Activated T-helper 17 cell treated with anti-CD3 and anti-CD28 coated beads, Interleukin-2, amount 50 U/mL, for 72 hours (primary cell): ENCODE results near the gene MOV10L1. TPM values are rescaled to one million over a fixed set of nuclear protein-coding genes. Genes with fewer than 3 reads are reported as not detected.

Experiments used
- ATAC-seq: fragments of 150-1000 bp; cut with Tn5 transposase; replicated peaks from 2 replicates; pipeline ENCODE4 v1.10.0; 2021; ENCODE audit warnings: mild to moderate bottlenecking, moderate library complexity
- H3K27ac Mint-ChIP-seq: one replicate; pipeline ENCODE4 v1.8.0; 2022; ENCODE audit warnings: mixed read lengths
- H3K27me3 Mint-ChIP-seq: one replicate; pipeline ENCODE4 v1.8.0; 2022; ENCODE audit warnings: mixed read lengths
- H3K36me3 Mint-ChIP-seq: one replicate; pipeline ENCODE4 v1.8.0; 2022; ENCODE audit warnings: low read depth, mild to moderate bottlenecking, mixed read lengths
- H3K4me1 Mint-ChIP-seq: one replicate; pipeline ENCODE4 v1.8.0; 2022; ENCODE audit warnings: mixed read lengths
- H3K4me3 Mint-ChIP-seq: one replicate; pipeline ENCODE4 v1.8.0; 2022; ENCODE audit warnings: mild to moderate bottlenecking, mixed read lengths
- H3K9me3 Mint-ChIP-seq: one replicate; pipeline ENCODE4 v1.8.0; 2022; ENCODE audit warnings: mixed read lengths
- total RNA-seq, 2 donors: library from RNA; stranded (reverse); gene quantifications; one replicate each; pipeline ENCODE4 v1.2.3, GENCODE V29; 2022

MOV10L1 gene
- total RNA-seq, 2 donors from 2014 or later: not detected

GRCh38 chr22:50189849-50190181 is 100.0 kb downstream of the MOV10L1 start:
- peak overlapping the region; percentile 88 for H3K4me3 Mint-ChIP-seq
- H3K36me3 Mint-ChIP-seq: peaks cover 24% of the 10 kb centered on the region
- ATAC-seq: peak; percentile 0
- peaks cover 6% of the 10 kb centered on the region for H3K4me1 Mint-ChIP-seq
- H3K27me3 Mint-ChIP-seq: no peaks in the 10 kb centered on the region
- no peaks in the 10 kb centered on the region for H3K9me3 Mint-ChIP-seq
- H3K27ac Mint-ChIP-seq: peak overlapping the region; percentile 89

GRCh38 chr22:50190182-50190940 is 100.6 kb downstream of the MOV10L1 start:
- Mint-ChIP-seq H3K27ac (peak overlapping the region; percentile 93), H3K4me1 (peaks cover 6% of the 10 kb centered on the region), H3K4me3 (peak overlapping the region; percentile 88), H3K36me3 (peaks cover 30% of the 10 kb centered on the region), H3K9me3 (no peaks in the 10 kb centered on the region), H3K27me3 (no peaks in the 10 kb centered on the region)
- peak; percentile 63 for ATAC-seq

DNA sequence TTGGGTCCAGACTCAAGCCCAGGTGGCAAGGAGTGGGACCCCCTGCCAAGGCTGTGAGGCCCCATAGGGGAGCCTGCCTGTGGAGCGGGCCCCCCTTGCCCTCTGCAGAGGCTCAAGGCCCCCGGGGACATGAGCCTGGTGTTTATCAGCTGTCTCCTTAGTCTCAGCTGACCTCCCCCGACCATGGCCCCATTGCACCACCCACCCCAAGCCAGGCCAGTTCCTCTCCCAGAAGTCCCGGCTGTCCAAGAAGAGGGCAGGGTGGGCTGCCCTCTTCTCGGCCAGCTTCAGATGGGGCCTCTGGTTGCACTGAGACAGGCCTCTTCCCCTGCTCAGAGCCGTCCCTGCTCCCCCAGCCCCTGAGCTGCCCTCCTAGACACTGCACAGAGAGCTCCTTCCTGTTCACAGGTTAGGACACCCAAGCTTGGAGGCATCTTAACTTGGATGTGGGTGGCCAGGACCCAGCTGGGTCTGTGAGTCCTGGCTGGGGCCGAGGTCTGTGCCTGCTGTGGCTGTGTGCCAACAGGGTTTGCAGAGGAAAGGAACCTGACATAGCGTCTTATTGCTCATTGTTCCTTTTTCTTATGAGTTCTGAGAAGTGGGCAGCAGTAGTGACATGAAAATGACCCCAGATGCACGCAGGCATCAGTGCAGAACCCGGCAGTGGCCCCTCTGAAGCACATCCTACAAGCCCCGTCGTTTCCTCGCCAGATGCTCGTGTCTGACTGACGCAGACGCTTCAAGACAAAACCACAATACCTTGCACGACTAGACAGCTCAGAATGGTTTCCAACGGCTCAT is 101.3 kb downstream of the MOV10L1 start:
- H3K4me3 Mint-ChIP-seq: peak overlapping the region; percentile 88
- H3K4me1 Mint-ChIP-seq: peaks cover 6% of the 10 kb centered on the region
- peak overlapping the region; percentile 93 for H3K27ac Mint-ChIP-seq
- no peaks in the 10 kb centered on the region for H3K9me3 Mint-ChIP-seq
- ATAC-seq: peak; percentile 71
- peaks cover 37% of the 10 kb centered on the region for H3K36me3 Mint-ChIP-seq
- no peaks in the 10 kb centered on the region for H3K27me3 Mint-ChIP-seq

GRCh38 chr22:50192436-50193204 is 102.8 kb downstream of the MOV10L1 start:
- H3K27me3 Mint-ChIP-seq: no peaks in the 10 kb centered on the region
- no peak for ATAC-seq
- peaks cover 6% of the 10 kb centered on the region for H3K4me1 Mint-ChIP-seq
- H3K36me3 Mint-ChIP-seq: peaks cover 42% of the 10 kb centered on the region
- peak overlapping the region; percentile 88 for H3K4me3 Mint-ChIP-seq
- peak overlapping the region; percentile 93 for H3K27ac Mint-ChIP-seq
- H3K9me3 Mint-ChIP-seq: no peaks in the 10 kb centered on the region

DNA sequence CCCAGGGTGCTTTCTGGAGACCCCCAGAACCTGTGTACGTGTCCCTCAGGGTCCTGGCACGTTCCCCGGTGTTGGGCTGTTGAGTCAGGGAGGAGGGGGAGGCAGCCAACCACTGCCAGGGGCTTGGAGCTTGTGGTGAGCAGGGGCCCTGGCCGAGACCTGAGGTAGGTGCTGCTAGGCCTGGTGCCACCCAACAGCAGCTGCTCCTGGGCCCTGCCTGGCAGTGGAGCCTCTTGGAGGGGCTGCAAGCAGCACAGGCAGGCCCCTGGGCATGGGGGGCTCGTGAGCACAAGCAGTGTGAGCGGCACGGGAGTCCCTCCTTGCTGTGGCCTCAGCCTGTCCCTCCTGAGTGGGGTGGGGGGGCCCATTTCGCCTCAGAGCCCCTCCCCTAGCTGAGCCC is 103.8 kb downstream of the MOV10L1 start:
- H3K27ac Mint-ChIP-seq: no peak overlapping the region
- H3K9me3 Mint-ChIP-seq: no peaks in the 10 kb centered on the region
- peaks cover 42% of the 10 kb centered on the region for H3K36me3 Mint-ChIP-seq
- H3K4me1 Mint-ChIP-seq: peaks cover 6% of the 10 kb centered on the region
- H3K4me3 Mint-ChIP-seq: no peak overlapping the region
- no peak for ATAC-seq
- no peaks in the 10 kb centered on the region for H3K27me3 Mint-ChIP-seq

DNA sequence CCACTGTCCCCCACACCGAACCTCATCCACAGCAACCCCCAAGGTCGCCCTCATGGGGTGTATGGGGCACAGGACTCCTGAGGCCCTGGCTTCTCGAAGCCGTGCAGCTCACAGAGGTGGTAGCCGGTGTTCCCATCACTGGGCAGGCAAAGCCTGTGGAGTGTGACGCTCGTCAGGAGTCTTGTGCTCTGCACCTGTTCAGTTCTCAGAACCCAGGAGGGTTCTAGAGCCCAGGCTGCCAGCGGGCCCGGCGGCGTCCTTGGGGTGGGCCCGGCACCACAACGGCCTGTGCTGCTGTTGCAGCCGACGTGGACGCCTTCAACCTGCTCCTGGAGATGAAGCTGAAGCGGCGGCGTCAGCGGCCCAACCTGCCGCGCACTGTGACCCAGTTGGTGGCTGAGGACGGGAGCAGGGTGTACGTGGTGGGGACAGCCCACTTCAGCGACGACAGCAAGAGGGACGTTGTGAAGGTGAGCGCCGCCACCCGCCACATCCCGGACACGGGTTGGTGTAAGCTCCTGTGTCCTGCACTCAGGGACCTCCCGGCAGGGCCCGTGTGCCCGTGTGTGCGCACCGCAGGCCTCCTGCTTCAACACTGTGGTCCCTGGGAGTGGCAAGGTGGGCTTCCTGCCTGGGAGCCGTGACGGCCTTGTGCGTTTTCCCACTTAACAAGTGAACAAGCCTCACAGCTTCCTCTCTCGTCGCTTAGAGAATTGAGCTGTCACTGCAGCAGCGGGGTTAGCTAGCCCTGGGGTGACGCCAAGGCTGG is 104.4 kb downstream of the MOV10L1 start:
- Mint-ChIP-seq H3K4me1 (peaks cover 6% of the 10 kb centered on the region), H3K27me3 (no peaks in the 10 kb centered on the region), H3K36me3 (peaks cover 46% of the 10 kb centered on the region), H3K9me3 (no peaks in the 10 kb centered on the region), H3K27ac (no peak overlapping the region), H3K4me3 (no peak overlapping the region)
- ATAC-seq: no peak

GRCh38 chr22:50196256-50196655 is 106.5 kb downstream of the MOV10L1 start:
- Mint-ChIP-seq H3K27me3 (no peaks in the 10 kb centered on the region), H3K36me3 (peaks cover 47% of the 10 kb centered on the region), H3K4me1 (peaks cover 4% of the 10 kb centered on the region), H3K9me3 (no peaks in the 10 kb centered on the region), H3K4me3 (no peak overlapping the region), H3K27ac (no peak overlapping the region)
- ATAC-seq: no peak

DNA sequence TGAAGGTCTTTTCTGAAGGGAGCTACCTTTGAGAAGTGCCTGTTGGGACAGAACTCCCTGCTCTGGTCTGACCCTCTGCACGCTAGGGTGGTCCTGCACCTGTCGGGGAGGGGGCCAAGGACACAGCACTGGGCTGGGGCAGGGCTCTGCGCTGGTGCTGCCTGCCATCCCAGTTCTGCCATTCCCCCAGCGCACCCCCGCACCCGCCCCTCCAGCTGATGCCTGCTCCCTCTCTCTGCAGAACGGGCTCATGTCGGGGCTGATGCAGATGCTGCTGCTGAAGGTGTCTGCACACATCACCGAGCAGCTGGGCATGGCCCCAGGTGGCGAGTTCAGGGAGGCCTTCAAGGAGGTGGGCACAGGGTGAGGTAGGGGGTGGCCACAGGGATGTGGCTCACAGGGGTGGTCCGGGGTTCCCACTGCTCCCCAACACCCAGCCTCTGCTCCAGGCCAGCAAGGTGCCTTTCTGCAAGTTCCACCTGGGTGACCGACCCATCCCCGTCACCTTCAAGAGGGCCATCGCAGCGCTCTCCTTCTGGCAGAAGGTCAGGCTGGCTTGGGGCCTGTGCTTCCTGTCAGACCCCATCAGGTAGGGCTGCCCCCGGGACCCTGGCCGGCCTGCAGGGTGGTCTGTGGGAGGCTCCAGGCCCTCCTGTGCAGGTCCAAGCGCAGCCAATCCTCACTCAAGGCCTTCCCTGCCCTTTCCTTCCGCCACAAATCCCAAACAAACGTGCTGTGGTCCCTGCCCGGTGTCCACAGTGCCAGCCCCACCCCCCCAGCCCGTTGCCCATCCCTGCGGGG is 107.4 kb downstream of the MOV10L1 start:
- ATAC-seq: no peak
- Mint-ChIP-seq H3K27me3 (no peaks in the 10 kb centered on the region), H3K4me3 (no peak overlapping the region), H3K27ac (no peak overlapping the region), H3K36me3 (peaks cover 38% of the 10 kb centered on the region), H3K9me3 (no peaks in the 10 kb centered on the region), H3K4me1 (peaks cover 3% of the 10 kb centered on the region)

DNA sequence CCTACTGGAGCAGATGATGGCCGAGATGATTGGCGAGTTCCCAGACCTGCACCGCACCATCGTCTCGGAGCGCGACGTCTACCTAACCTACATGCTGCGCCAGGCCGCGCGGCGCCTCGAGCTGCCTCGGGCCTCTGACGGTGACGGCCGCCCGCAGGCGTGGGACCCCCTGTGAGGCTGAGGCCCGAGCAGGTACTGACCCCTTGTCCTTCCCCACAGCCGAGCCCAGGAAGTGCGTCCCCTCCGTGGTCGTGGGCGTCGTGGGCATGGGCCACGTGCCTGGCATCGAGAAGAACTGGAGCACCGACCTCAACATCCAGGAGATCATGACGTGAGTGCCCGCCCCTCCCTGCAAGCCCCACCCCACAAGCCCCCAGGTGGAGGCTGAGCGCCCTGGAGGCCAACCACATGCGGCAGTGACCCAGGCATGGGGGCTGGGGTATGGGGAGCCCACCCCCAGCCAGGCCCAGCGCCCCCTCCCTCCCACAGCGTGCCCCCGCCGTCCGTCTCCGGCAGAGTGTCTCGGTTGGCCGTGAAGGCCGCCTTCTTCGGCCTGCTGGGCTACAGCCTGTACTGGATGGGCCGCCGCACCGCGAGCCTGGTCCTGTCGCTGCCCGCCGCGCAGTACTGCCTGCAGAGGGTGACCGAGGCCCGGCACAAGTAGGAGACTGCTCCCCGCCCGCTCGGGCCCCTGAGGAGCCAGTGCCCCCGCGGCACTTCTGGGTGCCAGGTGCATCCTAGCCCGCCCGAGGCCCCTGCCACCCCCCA is 108.2 kb downstream of the MOV10L1 start:
- Mint-ChIP-seq H3K36me3 (peaks cover 40% of the 10 kb centered on the region), H3K4me1 (peaks cover 3% of the 10 kb centered on the region), H3K27ac (no peak overlapping the region), H3K4me3 (no peak overlapping the region), H3K27me3 (no peaks in the 10 kb centered on the region), H3K9me3 (no peaks in the 10 kb centered on the region)
- ATAC-seq: no peak

DNA sequence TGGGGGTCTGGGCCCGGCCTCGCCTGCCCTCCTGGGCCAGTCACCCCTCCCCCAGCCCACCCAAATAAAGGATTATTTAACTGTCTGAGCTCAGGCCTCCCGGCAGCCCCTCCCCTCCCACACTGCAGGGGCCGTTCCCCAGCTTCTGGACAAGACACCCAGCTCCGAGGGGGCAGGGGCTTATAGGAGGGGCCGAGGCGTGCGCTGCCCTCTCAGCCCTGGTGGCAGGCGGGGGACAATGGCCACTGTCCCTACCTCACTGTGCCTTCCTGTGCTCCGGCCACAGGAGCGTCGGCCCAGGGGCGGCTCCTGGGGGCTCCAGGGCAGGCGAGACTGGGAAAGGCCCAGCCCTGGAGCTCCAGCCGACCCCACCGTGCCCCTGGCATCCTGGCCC is 108.8 kb downstream of the MOV10L1 start:
- Mint-ChIP-seq H3K36me3 (peaks cover 46% of the 10 kb centered on the region), H3K27me3 (no peaks in the 10 kb centered on the region)

DNA sequence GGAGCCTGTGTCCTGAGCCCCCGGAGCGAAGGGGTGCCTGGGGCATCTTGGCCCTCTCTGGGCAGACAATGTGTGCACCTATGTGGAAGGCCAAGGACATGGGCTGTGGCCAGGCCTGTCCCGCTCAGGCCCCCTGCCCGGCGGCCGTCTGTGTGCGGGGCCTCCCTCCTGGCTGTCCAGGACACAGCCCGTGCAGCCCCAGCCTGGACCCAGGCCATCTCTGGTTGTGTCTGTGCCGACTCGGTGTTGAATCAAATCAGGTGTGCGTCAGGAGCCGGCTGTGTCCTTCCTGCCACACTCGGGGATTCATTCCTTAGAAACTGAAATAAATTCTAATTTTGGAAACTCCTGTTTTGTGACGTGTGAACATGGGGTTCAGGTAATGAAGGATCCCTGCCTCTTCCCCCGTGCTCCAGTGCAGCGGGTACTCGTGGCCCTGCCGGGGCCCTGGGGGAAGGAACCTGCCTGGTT is 109.5 kb downstream of the MOV10L1 start:
- H3K4me3 Mint-ChIP-seq: peak overlapping the region; percentile 58
- H3K27ac Mint-ChIP-seq: no peak overlapping the region
- no peaks in the 10 kb centered on the region for H3K9me3 Mint-ChIP-seq
- peaks cover 53% of the 10 kb centered on the region for H3K36me3 Mint-ChIP-seq
- H3K27me3 Mint-ChIP-seq: no peaks in the 10 kb centered on the region
- ATAC-seq: no peak
- peaks cover 3% of the 10 kb centered on the region for H3K4me1 Mint-ChIP-seq

More for the DNA sequence above, 108.8 kb downstream of the MOV10L1 start:
- Mint-ChIP-seq H3K9me3 (no peaks in the 10 kb centered on the region), H3K4me3 (no peak overlapping the region), H3K4me1 (peaks cover 3% of the 10 kb centered on the region), H3K27ac (no peak overlapping the region)
- no peak for ATAC-seq

DNA sequence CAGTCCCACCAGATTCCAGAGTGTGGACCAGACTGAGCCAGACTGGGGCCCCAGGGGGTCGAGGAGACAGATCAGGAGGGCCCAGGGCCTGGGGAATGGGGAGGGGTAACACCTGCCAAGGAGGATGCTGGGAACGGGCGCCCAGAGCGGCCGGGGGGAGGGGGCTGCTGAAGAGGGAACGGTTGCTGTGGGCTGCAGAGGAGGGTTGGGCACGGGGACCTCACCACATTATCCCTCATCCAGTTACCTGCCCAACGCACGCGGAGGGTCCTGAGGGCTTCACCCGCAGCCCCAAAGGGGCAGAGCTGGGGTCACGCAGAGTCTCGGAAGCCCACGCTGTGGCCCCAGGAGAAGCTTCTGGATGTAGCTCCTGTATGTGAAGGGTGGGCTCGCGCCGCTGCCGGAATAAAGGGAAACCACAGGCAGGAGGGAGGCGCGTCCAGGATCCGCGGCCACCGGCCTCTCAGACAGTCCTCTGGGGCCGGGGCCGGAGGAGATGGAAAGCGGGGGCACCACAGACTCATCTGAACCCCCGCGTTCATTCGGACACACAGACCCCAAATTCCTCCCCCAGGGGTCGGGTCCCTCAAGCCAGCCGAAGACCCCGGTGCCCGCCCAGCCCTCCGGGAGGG is 110.1 kb downstream of the MOV10L1 start:
- H3K27ac Mint-ChIP-seq: no peak overlapping the region
- peak; percentile 2 for ATAC-seq
- H3K4me3 Mint-ChIP-seq: peak overlapping the region; percentile 58
- no peaks in the 10 kb centered on the region for H3K9me3 Mint-ChIP-seq
- peaks cover 3% of the 10 kb centered on the region for H3K4me1 Mint-ChIP-seq
- no peaks in the 10 kb centered on the region for H3K27me3 Mint-ChIP-seq
- H3K36me3 Mint-ChIP-seq: peaks cover 55% of the 10 kb centered on the region
